ENCODE data around the gene TIGAR.

Gene TIGAR

DNA sequence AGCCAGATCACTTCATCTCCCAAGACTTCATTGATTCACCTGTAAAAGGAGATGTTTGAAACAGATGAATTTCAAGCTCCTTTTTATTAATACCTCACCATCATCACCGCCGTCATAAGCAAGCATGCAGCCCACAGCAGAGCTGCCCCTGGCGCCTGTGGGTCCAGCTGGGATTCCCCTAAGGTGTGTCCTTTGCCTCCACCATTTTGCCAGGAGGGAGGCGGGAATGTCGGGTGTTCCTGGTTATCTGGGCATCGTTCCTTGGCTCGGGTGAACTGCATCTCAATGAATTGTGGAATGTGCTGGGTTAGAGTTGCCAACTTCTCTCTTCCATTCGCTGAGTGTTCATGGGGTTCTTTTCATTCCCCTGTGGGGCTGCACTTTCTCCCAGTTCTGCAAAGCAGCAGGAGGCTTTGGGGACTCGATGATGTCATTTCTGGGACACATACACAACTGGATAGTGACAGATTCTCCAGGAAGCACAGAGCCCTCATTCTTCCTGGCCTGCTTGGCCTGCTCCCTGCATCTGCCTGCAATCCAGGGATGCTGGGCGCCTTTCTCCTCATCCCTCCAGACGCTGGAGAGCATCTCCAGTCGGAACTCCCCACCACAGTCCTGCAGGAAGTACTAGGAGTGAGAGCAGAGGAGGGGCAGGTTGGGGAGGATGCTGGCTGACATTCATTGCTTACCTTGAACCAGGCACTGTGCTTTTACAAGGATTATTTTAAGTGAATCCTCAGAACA, 37.3 kb upstream of the TIGAR start:
- H3K4me3 ChIP-seq (replicated peaks in 1 of 2; ENCODE audit: low read depth in 2 of 2, low read length in 2 of 2): no peak overlapping the region
- TF ChIP-seq, protein P1, sequence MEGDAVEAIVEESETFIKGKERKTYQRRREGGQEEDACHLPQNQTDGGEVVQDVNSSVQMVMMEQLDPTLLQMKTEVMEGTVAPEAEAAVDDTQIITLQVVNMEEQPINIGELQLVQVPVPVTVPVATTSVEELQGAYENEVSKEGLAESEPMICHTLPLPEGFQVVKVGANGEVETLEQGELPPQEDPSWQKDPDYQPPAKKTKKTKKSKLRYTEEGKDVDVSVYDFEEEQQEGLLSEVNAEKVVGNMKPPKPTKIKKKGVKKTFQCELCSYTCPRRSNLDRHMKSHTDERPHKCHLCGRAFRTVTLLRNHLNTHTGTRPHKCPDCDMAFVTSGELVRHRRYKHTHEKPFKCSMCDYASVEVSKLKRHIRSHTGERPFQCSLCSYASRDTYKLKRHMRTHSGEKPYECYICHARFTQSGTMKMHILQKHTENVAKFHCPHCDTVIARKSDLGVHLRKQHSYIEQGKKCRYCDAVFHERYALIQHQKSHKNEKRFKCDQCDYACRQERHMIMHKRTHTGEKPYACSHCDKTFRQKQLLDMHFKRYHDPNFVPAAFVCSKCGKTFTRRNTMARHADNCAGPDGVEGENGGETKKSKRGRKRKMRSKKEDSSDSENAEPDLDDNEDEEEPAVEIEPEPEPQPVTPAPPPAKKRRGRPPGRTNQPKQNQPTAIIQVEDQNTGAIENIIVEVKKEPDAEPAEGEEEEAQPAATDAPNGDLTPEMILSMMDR (IDR thresholded peaks at IDR 0.05; ENCODE audit: low read depth, low read length): no peak
- DNase-seq (ENCODE audit: low read depth in 2 of 2): no peak

DNA sequence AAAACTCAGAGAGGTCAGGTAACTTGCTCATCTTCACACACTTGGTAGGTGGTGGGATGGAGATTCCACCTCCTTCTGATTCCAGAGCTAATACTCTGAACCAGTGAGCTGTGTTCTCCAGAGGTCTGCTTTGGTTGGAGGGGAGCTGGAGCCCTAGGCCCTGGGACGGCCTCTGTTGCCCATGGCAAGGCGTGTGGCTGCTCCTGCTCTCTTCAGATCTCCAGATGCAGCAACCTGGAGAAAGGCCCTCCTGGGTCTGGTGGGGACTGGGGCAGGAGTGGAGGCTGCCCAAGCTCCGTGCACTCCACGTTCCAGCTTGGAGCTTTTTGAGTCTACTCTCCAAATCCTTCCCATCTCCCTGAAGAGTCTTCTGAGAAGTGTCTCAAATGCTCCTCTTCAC, 36.7 kb upstream of the TIGAR start:
- no peak overlapping the region for H3K4me3 ChIP-seq (replicated peaks in 1 of 2; ENCODE audit: low read depth in 2 of 2, low read length in 2 of 2)
- TF ChIP-seq, protein P1 (IDR thresholded peaks at IDR 0.05; ENCODE audit: low read depth, low read length): no peak
- no peak for DNase-seq (ENCODE audit: low read depth in 2 of 2)

DNA sequence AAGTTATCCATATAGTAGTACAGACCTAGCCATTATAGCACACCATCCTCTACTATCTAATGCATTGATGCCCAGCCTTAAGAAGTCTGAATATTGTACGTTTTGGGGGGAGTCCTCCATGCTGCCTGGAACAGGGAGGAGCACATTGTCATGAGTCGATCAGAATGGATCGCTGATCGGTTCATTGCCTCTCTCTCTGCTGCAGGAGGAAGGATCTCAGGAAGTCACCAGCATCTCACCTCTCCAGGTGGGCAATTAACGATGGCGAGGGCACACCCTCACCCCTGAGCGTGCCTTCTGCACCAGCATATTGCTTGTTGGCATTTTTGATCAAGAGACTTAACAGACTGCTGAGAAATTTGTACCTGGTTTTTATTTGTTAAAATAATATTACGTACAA, 35.9 kb upstream of the TIGAR start:
- DNase-seq (ENCODE audit: low read depth in 2 of 2): no peak
- TF ChIP-seq, protein P1 (IDR thresholded peaks at IDR 0.05; ENCODE audit: low read depth, low read length): no peak
- no peak overlapping the region for H3K4me3 ChIP-seq (replicated peaks in 1 of 2; ENCODE audit: low read depth in 2 of 2, low read length in 2 of 2)

DNA sequence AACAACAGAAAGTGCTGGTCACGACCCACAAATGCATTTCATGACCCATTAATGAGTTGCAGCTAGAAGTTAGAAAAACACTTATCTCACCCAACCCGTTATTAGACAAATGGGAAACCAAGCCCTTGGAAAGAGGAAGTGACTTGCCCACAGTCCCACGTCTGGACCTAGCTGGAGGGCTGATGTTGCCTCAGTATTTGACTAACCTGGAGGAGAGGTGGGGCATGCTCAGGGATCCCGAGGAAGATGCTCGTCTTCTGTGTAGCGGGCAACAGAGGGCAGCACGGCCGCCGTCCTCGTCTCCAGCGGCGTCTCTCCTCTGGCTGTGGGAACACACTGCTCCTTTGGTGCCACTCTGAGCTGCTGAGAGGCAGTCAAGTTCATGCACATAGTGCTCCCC, 34.8 kb upstream of the TIGAR start:
- DNase-seq (ENCODE audit: low read depth in 2 of 2): no peak
- TF ChIP-seq, protein P1 (IDR thresholded peaks at IDR 0.05; ENCODE audit: low read depth, low read length): no peak
- H3K4me3 ChIP-seq (replicated peaks in 1 of 2; ENCODE audit: low read depth in 2 of 2, low read length in 2 of 2): no peak overlapping the region

DNA sequence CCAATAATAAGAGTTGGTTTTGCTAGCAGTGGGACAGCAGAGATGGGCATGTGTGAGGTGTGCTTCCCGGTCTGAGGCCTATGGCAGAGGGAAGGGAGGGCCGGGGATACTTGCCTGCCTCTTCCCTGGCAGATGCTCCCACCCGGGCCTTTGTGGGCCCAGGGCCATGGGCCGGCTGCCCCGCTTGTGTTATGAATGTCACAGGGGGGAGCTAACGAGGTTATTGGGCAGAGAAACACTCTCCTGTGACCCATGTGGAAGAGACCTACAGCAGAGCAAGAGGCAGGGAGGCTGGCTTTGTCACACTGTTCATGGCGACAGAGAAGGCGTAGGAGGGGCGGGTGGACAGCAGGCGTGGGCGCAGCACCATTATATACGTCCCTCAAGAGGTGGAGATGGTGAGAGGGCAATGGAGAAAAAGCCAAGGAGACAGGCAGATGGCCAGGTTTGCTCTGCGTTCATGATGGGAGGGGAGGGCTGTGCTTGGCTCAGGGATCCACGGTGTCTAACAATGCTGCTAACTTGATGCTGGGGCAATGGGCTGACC, 34.2 kb upstream of the TIGAR start:
- no peak for DNase-seq (ENCODE audit: low read depth in 2 of 2)
- no peak overlapping the region for H3K4me3 ChIP-seq (replicated peaks in 1 of 2; ENCODE audit: low read depth in 2 of 2, low read length in 2 of 2)
- TF ChIP-seq, protein P1 (IDR thresholded peaks at IDR 0.05; ENCODE audit: low read depth, low read length): no peak

DNA sequence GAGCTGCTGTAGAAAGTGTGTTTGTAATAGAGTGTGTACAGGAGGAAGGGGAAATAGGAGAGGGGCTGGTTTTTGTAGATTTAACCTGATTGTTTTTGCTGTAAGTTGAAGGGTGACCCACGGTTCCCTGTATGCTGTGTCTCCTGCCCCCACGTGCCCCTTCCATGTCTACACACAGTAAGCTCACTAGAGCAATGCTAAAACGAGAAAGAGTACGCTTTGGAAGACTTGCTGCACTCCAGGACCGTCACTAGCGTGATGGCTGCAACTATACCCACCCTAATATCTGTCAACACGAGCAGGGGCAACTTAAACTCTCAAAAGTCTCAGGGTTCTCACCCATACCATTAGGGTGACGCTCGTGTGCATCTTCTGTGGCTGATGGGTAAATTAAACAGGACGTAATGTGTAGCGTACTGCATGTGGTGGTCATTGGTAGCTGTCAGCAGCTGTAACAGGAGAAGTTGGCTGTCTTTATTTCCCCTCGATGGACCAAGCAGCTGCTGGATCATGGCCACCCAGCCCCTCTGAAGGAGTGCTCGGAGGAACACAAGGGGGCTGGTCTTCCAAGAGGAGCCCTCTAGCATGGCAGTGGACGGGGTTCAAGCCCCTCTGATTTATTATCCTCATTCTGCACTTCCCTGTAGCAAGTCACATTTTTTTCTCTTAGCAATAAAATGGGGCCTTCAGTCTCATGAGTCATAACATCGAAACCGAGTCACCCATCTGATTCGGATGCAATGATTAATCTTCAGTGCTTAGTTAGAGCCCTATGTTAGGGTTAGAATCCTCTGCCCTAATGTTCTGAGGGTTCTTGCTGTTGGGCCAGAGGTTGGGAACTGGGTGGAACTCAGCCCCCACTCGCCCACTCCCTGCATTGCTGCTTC, 33.4 kb upstream of the TIGAR start:
- TF ChIP-seq, protein P1 (IDR thresholded peaks at IDR 0.05; ENCODE audit: low read depth, low read length): no peak
- DNase-seq (ENCODE audit: low read depth in 2 of 2): peak in 1 of 2 donors; percentile 55
- H3K4me3 ChIP-seq (replicated peaks in 1 of 2; ENCODE audit: low read depth in 2 of 2, low read length in 2 of 2): no peak overlapping the region
